ENCODE results near the gene GRIK3.

GRIK3 gene

GRCh38 chr1:36888811-36889477, 145.4 kb downstream of the GRIK3 start:
- TF ChIP-seq ZFX (IDR thresholded peaks at IDR 0.05), result no peak
- H3K27ac ChIP-seq, result no peak overlapping the region

- TF ChIP-seq CTCF (conservative IDR thresholded peaks at IDR 0.05), result no peak
- no peak for TF ChIP-seq ZFX (IDR thresholded peaks at IDR 0.05)
- no peak overlapping the region for H3K27ac ChIP-seq
These were observed 148.6 kb downstream of the GRIK3 start for GRCh38 chr1:36885540-36886357.

- TF ChIP-seq ZFX (IDR thresholded peaks at IDR 0.05), result no peak
- no peak for TF ChIP-seq CTCF (conservative IDR thresholded peaks at IDR 0.05)
- H3K27ac ChIP-seq, result no peak overlapping the region
These were observed 149.5 kb downstream of the GRIK3 start for GRCh38 chr1:36884801-36885200.

- H3K27ac ChIP-seq, result no peak overlapping the region
- TF ChIP-seq CTCF (conservative IDR thresholded peaks at IDR 0.05) (no peak), ZFX (IDR thresholded peaks at IDR 0.05) (no peak)
These were observed 150.2 kb downstream of the GRIK3 start for GRCh38 chr1:36884029-36884701.

GRCh38 chr1:36883315-36883949, 150.9 kb downstream of the GRIK3 start:
- no peak overlapping the region for H3K27ac ChIP-seq
- no peak for TF ChIP-seq CTCF (conservative IDR thresholded peaks at IDR 0.05)
- no peak for TF ChIP-seq ZFX (IDR thresholded peaks at IDR 0.05)

- no peak overlapping the region for H3K27ac ChIP-seq
- TF ChIP-seq ZFX (IDR thresholded peaks at IDR 0.05) (no peak), CTCF (conservative IDR thresholded peaks at IDR 0.05) (no peak)
These were observed 151.6 kb downstream of the GRIK3 start for GRCh38 chr1:36882536-36883285.

GRCh38 chr1:36881541-36881940, 152.8 kb downstream of the GRIK3 start:
- TF ChIP-seq ZFX (IDR thresholded peaks at IDR 0.05) (no peak), CTCF (conservative IDR thresholded peaks at IDR 0.05) (no peak)

More at GRCh38 chr1:36881541-36881940, 152.8 kb downstream of the GRIK3 start:
- H3K27ac ChIP-seq, result no peak overlapping the region
